HG03196 (cell line): ENCODE data around the gene MAGOH.
"Not testable (repeated sequence)": the region's sequence is repeated elsewhere in the genome, so short reads cannot be mapped to it uniquely, and the experiment has no call there.

ENCODE experiments used
- ATAC-seq: cut with Tn5 transposase; IDR thresholded peaks from one replicate; pipeline ENCODE4 v1.9.1; 2021; ENCODE audit not compliant: unreplicated experiment

Gene MAGOH

GRCh38 chr1:53190210-53190611 is 48.1 kb downstream of the MAGOH start:
- no peak for ATAC-seq

DNA sequence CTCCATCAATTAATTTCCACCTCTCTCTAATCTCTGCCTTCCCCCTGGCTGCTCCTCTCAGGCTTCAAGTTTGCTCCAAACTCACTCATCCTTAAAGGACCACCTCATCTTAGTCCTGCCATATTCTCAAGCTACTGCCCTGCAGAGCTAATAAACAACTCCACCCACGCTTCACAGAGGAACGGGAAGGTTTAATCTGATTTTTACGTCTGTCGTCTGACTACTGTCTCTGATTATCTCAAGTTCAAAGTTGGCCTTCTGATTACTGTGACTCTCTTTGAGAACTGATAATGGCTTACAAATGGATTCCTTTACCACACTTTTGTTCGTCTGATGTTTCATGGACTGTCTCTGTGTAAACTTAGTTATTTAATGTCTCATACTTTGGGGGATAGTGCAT is 49.3 kb downstream of the MAGOH start:
- ATAC-seq: no peak

- no peak for ATAC-seq
Measured at GRCh38 chr1:53188099-53188498, 50.2 kb downstream of the MAGOH start.

- no peak for ATAC-seq
Measured at GRCh38 chr1:53187401-53187800, 50.9 kb downstream of the MAGOH start.

DNA sequence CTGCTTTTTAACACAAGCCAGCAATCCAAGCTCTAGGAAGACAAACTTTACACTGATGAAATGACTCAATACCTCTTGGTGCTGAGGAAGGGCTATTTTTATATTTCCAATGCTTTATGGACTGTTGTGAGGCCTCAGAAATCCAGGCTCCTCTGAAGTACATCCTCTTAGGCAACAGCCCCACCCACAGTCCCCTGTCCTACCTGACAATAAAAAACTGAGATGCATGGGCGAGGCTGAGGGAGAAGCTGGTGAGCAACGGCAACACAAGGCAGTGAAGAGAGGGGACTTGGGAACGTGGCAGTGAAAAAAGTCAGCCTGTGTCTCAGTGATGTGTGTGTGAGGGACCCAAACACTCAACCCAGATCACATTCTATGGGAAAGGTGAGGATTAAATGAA is 51.8 kb downstream of the MAGOH start:
- ATAC-seq: no peak

- not testable (repeated sequence) for ATAC-seq
Measured at GRCh38 chr1:53185955-53186297, 52.4 kb downstream of the MAGOH start.

- ATAC-seq: no peak
Measured at GRCh38 chr1:53183095-53183990, 55.0 kb downstream of the MAGOH start.

DNA sequence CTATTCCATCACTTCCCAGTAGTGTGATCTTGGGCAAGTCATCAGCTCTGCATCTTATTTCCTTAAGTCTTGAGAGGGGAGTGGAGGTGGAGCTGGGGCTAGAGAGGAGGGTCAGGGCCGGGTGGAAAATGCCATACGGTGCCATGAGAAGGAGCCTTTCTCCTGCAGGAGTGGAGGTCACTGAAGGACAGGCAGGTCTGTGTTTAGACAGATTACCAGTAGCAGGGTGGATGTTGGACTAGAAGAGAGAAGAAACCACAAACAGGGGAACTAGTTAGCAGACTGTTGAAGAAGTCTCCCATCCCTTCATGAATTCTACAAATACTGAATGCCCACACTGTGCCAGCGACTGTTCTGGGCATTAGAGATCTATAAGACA is 55.6 kb downstream of the MAGOH start:
- no peak for ATAC-seq

- no peak for ATAC-seq
Measured at GRCh38 chr1:53182111-53182593, 56.2 kb downstream of the MAGOH start.

DNA sequence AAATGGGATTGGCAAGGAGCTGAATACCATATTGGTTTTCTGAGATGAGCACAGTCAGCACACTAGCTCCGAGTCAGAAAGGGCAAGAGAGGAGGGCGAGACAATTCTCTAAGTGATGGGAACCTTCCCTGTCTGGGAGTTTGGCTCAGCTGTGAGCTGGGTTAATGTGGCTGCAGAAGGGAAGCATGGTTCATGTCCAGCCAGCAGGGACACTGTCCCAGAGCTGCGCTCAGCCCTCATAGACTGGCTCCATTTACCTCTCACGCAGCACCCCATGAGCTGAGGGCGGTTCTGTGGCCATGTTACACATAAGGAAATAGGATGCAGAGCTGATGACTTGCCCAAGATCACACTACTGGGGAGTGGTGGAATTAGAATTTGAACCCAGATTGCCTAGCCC is 57.4 kb downstream of the MAGOH start:
- ATAC-seq: no peak

DNA sequence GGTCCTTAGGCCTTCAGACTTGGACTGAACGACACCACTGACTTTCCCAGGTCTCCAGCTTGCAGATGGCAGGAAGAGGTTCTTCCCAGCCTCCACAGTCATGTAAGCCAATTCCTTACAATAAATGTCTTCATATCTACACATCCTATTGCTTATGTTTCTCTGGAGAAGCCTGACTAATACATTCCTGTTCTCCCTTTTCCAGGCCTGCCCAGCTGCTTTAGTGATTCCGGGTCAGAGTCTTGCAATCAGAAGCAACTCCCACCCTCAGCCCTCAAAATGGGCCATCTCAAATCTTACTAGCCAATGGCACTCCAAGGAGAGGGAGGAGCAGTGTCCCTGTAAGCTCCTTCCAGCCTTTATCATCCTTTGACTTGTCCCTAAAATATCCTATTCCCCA is 58.1 kb downstream of the MAGOH start:
- no peak for ATAC-seq
